H7 (cell line): Measurements from ENCODE around the gene PLSCR3. TPM values are rescaled to one million over a fixed set of nuclear protein-coding genes. Genes with fewer than 3 reads are reported as not detected.

Source experiments
- DNase-seq: peaks from one replicate; pipeline ENCODE4 v3.0.0; 2012
- H3K27me3 ChIP-seq: 2 replicates; pipeline ENCODE4 v1.6.0; 2011; ENCODE audit warnings: mild to moderate bottlenecking, low read length; ENCODE audit not compliant: control insufficient read depth, insufficient read depth
- H3K36me3 ChIP-seq: replicated peaks from 2 replicates; pipeline ENCODE4 v1.5.1; 2011; ENCODE audit warnings: low read length; ENCODE audit not compliant: control insufficient read depth, insufficient read depth
- H3K4me3 ChIP-seq: 2 replicates; pipeline ENCODE4 v1.5.1; 2011; ENCODE audit warnings: low read depth, mild to moderate bottlenecking, control low read depth, low read length, moderate library complexity; ENCODE audit not compliant: insufficient read depth
- total RNA-seq: library from RNA; depleted of rRNA; stranded (reverse); fragments of >200 nt; shearing (Covaris generic); gene quantifications from 2 replicates; pipeline ENCODE4 v1.2.3, GENCODE V29; 2014; rRNA removed

PLSCR3 gene
- total RNA-seq, 1 experiment from 2014 or later: 27.8 TPM

DNA sequence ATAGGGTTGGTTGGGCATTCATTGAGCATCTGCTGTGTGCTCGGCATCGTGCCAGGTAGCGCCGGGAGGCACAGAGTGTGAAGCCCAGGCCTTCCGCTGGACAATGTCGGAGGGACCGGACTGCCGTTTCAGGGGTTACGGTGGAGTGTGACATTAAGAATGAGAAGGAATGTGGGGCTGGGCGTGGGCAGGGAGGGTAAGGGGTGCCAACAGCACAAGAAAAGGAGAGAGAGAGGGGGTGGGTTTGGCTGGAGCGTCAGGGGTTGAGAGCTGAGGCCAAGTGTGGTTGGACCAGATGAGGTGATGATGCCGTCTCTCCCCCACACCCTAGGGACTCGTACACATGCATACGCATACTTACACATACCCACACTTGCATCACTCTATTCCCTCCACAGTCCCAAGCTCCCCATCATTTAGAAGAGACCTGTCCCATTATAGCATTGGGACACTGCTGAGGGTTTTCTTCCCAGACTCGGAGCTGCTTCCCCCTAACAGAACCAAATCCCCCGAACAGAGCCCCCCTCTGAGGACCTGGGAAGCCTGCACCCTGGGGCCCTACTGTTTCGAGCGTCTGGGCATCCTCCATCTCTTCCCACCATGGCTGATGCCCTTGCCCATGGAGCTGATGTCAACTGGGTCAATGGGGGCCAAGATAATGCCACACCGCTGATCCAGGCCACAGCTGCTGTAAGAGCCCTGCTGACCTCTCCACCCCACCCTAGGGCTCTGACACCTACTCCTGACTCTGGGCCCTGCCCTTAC lies 45.7 kb downstream of the PLSCR3 start:
- H3K36me3 ChIP-seq: no peaks in the 10 kb centered on the region; the same call in 1 of the 2 replicates
- H3K27me3 ChIP-seq: peaks cover 5% of the 10 kb centered on the region; the same call in 1 of the 2 replicates
- H3K4me3 ChIP-seq: no peak overlapping the region
- no peak for DNase-seq

DNA sequence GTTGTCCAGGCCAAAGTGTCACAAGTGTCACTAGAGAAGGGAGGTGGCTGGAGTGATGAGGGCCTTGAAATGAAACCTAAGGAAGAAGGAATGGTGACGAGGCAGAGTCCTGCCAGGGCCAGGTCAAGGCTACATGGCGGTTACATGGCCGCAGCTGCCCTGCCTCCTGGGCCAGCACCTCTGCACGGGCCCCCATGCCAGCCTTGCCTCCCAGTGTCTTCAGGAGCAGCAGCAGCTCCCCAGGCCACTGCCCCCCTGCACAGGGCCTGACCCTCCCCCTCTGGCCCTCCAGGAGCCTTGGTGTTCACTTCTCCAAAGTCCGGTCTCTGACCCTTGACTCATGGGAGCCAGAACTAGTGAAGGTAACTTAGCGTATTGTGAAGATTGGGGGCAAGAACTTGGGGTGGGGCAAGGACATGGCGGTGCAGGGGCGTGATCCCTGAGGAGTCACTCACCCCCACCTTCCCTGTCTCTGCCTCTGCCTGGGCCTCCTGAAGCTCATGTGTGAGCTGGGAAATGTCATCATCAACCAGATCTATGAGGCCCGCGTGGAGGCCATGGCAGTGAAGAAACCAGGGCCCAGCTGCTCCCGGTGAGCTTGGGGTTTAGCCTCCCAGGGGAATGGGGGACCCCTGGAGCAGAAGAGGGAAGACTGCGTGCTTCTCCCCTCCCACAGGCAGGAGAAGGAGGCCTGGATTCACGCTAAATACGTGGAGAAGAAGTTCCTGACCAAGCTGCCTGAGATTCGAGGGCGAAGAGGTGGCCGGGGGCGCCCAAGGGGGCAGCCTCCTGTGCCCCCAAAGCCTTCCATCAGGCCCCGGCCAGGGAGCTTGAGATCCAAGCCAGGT lies 46.5 kb downstream of the PLSCR3 start:
- Histone ChIP-seq H3K36me3 (no peaks in the 10 kb centered on the region; the same call in 1 of the 2 replicates), H3K4me3 (no peak overlapping the region), H3K27me3 (peaks cover 5% of the 10 kb centered on the region; the same call in 1 of the 2 replicates)
- no peak for DNase-seq

DNA sequence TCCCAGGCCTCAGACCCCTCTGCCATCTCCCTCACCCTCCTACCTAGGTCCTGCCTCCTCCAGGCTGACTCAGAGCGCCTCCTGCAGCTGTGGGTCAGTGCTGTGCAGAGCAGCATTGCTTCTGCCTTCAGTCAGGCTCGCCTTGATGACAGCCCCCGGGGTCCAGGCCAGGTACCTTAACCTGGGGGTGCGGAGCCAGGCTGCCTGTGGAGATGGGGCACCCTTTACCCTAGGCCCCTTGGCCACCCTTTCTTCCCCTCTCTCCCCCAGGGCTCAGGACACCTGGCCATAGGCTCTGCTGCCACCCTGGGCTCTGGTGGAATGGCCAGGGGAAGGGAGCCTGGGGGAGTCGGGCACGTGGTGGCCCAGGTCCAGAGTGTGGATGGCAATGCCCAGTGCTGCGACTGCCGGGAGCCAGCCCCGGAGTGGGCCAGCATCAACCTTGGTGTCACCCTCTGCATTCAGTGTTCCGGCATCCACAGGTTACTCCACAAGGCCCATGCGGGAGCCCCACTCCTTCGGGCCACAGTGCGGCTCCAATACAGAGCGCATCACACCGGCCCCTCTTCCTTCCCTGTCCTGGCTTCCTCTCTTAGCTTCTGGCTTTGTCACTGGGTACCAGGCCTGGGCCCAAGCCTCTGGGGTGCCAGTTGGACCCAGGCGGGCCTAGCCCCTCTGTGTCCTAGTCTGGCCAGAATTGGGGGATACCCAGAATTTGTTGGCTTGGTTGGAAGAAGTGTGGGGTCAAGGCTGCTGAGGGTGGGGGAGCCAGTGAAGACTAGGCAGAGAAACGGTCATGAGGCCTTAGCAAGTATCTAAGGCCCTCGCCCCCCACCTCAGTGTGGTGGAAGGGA lies 47.3 kb downstream of the PLSCR3 start:
- Histone ChIP-seq H3K36me3 (no peaks in the 10 kb centered on the region; the same call in 1 of the 2 replicates), H3K4me3 (no peak overlapping the region), H3K27me3 (peaks cover 5% of the 10 kb centered on the region; the same call in 1 of the 2 replicates)
- peak; percentile 57 for DNase-seq

DNA sequence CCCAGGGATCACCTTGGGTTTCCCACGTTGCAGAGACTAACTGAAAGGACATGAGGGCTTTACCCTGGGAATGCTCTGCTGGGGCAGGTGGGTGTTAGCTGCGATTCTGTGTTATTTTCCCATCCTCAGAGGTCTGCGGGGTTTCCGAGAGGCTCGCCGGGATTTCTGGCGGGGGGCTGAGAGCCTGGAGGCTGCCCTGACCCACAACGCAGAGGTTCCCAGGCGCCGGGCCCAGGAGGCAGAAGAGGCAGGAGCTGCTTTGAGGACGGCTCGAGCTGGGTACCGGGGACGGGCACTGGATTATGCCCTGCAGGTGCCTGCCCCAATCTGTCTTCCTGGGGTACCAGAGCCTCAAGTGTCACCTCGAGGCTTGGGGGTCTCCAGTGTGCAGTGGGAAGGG lies 51.1 kb downstream of the PLSCR3 start:
- no peak for DNase-seq
- Histone ChIP-seq H3K36me3 (no peaks in the 10 kb centered on the region; the same call in 1 of the 2 replicates), H3K4me3 (no peak overlapping the region), H3K27me3 (no peaks in the 10 kb centered on the region)

DNA sequence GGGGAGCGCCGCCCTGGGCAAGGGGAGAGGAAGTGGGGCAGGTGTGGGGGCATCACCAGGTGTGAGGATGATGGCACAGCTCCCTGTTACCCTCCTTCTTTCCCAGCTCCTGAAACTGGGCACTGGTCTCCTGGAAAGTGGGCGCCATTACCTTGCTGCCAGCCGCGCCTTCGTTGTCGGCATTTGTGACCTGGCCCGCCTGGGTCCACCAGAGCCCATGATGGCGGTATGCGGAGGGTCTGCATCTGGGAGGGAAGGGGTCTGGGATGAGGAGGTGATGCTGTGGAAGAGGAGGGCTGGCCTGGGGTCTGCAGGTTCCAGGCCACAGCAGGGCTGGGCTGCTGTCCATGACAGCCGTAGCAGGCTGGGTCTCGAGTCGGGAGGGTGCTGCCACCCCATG lies 52.5 kb downstream of the PLSCR3 start:
- Histone ChIP-seq H3K27me3 (no peaks in the 10 kb centered on the region), H3K4me3 (no peak overlapping the region), H3K36me3 (no peaks in the 10 kb centered on the region; the same call in 1 of the 2 replicates)
- DNase-seq: no peak

DNA sequence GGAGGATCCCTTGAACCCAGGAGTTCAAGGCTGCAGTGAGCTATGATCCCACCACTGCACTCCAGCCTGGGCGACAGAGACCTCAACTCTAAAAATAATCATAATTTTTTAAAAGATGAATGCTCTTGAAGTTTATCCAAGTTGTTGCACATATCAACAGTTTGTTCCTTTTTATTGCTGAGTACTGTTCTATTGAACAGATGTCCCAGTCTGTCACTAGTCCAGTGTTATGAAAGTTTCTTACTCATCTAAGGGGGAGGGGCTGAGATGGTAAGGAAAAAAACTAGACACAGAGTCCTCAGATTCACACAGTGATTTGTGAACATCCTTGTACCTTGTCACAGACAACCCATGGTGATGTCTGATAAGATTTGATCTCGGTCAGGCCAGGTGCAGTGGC lies 54.1 kb downstream of the PLSCR3 start:
- no peak overlapping the region for H3K4me3 ChIP-seq
- DNase-seq: no peak
- H3K27me3 ChIP-seq: no peaks in the 10 kb centered on the region
- H3K36me3 ChIP-seq: no peaks in the 10 kb centered on the region

Other genes starting within 250 kb of the PLSCR3 start
- 12.3 and 15.4 TPM in 2 replicates for gene ASGR1, start 215.2 kb downstream of the PLSCR3 start, total RNA-seq
- 21.0 and 27.6 TPM in 2 replicates for gene DLG4, start 174.7 kb downstream of the PLSCR3 start, total RNA-seq
- gene ACADVL, start 174.6 kb downstream of the PLSCR3 start, total RNA-seq: 362 and 410 TPM in 2 replicates
- gene DVL2, start 160.0 kb downstream of the PLSCR3 start, total RNA-seq: 75.0 and 90.9 TPM in 2 replicates
- 54.9 and 56.2 TPM in 2 replicates for gene PHF23, start 155.1 kb downstream of the PLSCR3 start, total RNA-seq
- 185 and 231 TPM in 2 replicates for gene GABARAP, start 152.1 kb downstream of the PLSCR3 start, total RNA-seq
- 58.8 and 59.9 TPM in 2 replicates for gene CTDNEP1, start 142.8 kb downstream of the PLSCR3 start, total RNA-seq
- 66.4 and 77.4 TPM in 2 replicates for gene ELP5, start 142.3 kb downstream of the PLSCR3 start, total RNA-seq
- 30.8 and 40.8 TPM in 2 replicates for gene CLDN7, start 132.0 kb downstream of the PLSCR3 start, total RNA-seq
- gene SLC2A4, start 112.8 kb downstream of the PLSCR3 start, total RNA-seq: 3.8 and 6.6 TPM in 2 replicates
- gene YBX2, start 99.9 kb downstream of the PLSCR3 start, total RNA-seq: 12.2 and 21.8 TPM in 2 replicates
- gene EIF5A, start 86.9 kb downstream of the PLSCR3 start, total RNA-seq: 865 and 1,116 TPM in 2 replicates
- gene GPS2, start 79.2 kb downstream of the PLSCR3 start, total RNA-seq: 52.8 and 60.2 TPM in 2 replicates
- 33.5 and 34.1 TPM in 2 replicates for gene NEURL4, start 65.2 kb downstream of the PLSCR3 start, total RNA-seq
- gene ACAP1, start 58.0 kb downstream of the PLSCR3 start, total RNA-seq: 17.8 and 34.5 TPM in 2 replicates
- gene KCTD11, start 42.4 kb downstream of the PLSCR3 start, total RNA-seq: 1.1 and 2.2 TPM in 2 replicates
- gene TMEM95, start 39.4 kb downstream of the PLSCR3 start, total RNA-seq: not detected in 2 replicates
- gene TNK1, start 13.4 kb downstream of the PLSCR3 start, total RNA-seq: 7.0 and 8.9 TPM in 2 replicates
- 280 and 385 TPM in 2 replicates for gene TMEM256, start 9.6 kb upstream of the PLSCR3 start, total RNA-seq
- gene NLGN2, start 13.3 kb upstream of the PLSCR3 start, total RNA-seq: 11.6 and 15.7 TPM in 2 replicates
- gene SPEM1, start 25.8 kb upstream of the PLSCR3 start, total RNA-seq: not detected in 2 replicates
- not detected in 2 replicates for gene SPEM2, start 31.1 kb upstream of the PLSCR3 start, total RNA-seq
- gene SPEM3, start 34.3 kb upstream of the PLSCR3 start, total RNA-seq: not detected in 2 replicates
- gene TMEM102, start 40.9 kb upstream of the PLSCR3 start, total RNA-seq: 14.5 and 15.8 TPM in 2 replicates
- 12.5 and 20.7 TPM in 2 replicates for gene FGF11, start 45.0 kb upstream of the PLSCR3 start, total RNA-seq
- 6.6 and 6.8 TPM in 2 replicates for gene CHRNB1, start 50.5 kb upstream of the PLSCR3 start, total RNA-seq
- 9.0 and 10.4 TPM in 2 replicates for gene ZBTB4, start 85.1 kb upstream of the PLSCR3 start, total RNA-seq
- not detected in 2 replicates for gene SLC35G6, start 86.9 kb upstream of the PLSCR3 start, total RNA-seq
- 46.1 and 48.6 TPM in 2 replicates for gene POLR2A, start 89.8 kb upstream of the PLSCR3 start, total RNA-seq
- gene TNFSF12, start 154.5 kb upstream of the PLSCR3 start, total RNA-seq: 6.2 and 9.6 TPM in 2 replicates
- 0.94 and 1.7 TPM in 2 replicates for gene TNFSF13, start 164.2 kb upstream of the PLSCR3 start, total RNA-seq
- gene SENP3, start 167.4 kb upstream of the PLSCR3 start, total RNA-seq: 137 and 203 TPM in 2 replicates
- 0.22 and 0.55 TPM in 2 replicates for gene CD68, start 185.1 kb upstream of the PLSCR3 start, total RNA-seq
- gene MPDU1, start 189.3 kb upstream of the PLSCR3 start, total RNA-seq: 111 and 146 TPM in 2 replicates
- 33.8 and 44.0 TPM in 2 replicates for gene SOX15, start 195.6 kb upstream of the PLSCR3 start, total RNA-seq
- gene FXR2, start 220.4 kb upstream of the PLSCR3 start, total RNA-seq: 49.0 and 52.0 TPM in 2 replicates
- 45.5 and 55.8 TPM in 2 replicates for gene SAT2, start 233.3 kb upstream of the PLSCR3 start, total RNA-seq
- 0.35 and 1.5 TPM in 2 replicates for gene SHBG, start 235.6 kb upstream of the PLSCR3 start, total RNA-seq